Suprapubic skin (tissue), 4 donors: Measurements from ENCODE around the gene GPR75.

Experiments used
- CTCF ChIP-seq, 2 donors: fragments of 200-600 bp in 1 of 2; fragments of 450-650 bp in 1 of 2; sonication (generic) in 1 of 2; IDR thresholded peaks; one replicate each; pipeline ENCODE4 v1.5.1; 2016 to 2019; ENCODE audit warnings: antibody characterized with exemption in 2 of 2, mild to moderate bottlenecking in 1 of 2, moderate library complexity in 1 of 2
- POLR2A ChIP-seq, 2 donors: fragments of 450-650 bp; IDR thresholded peaks; one replicate each; pipeline ENCODE4 v1.6.1; 2017; ENCODE audit warnings: antibody characterized with exemption in 2 of 2, mild to moderate bottlenecking in 2 of 2, moderate library complexity in 2 of 2
- POLR2AphosphoS5 ChIP-seq, 3 donors: sonication (generic); formaldehyde crosslinking; IDR thresholded peaks; one replicate each; pipeline ENCODE4 v1.6.1; 2017; ENCODE audit warnings: antibody characterized with exemption in 3 of 3

DNA sequence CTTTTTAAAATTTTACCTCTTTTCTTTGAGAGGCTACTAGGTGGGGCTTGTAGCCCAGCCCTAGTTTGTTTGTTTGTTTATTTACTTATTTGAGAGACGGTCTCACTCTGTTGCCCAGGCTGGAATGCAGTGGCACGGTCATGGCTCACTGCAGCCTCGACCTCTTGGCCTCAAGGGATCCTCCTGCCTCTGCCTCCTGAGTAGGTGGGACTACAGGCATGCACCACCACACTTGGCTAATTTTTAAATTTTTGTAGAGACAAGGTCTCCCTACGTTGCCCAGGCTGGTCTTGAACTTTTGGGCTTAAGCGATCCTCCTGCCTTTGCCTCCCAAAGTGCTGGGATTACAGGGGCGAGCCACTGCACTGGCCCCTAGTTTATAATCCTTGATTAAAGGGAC lies 38.0 kb downstream of the GPR75 start:
- TF ChIP-seq POLR2A (IDR thresholded peaks at IDR 0.05) (no peak), POLR2AphosphoS5 (IDR thresholded peaks at IDR 0.05) (no peak), CTCF (IDR thresholded peaks at IDR 0.05) (no peak)
